T-helper 1 cell treated with Interleukin-12 subunit alpha and Interleukin-12 subunit beta and Interleukin-4 antibody, amounts not matched to agents 30 μg/mL and 1 μg/mL, for 36 hours (primary cell): Measurements from ENCODE around the gene IGLL5.
A peak's percentile ranks its signal among the peaks of the same experiment; 100 is the strongest.
"Not testable (repeated sequence)": the region's sequence is repeated elsewhere in the genome, so short reads cannot be mapped to it uniquely, and the experiment has no call there.

ENCODE experiments used
- H3K27ac Mint-ChIP-seq: one replicate; pipeline ENCODE4 v1.8.0; 2021; ENCODE audit warnings: mild to moderate bottlenecking, mixed read lengths
- H3K27me3 Mint-ChIP-seq: one replicate; pipeline ENCODE4 v1.8.0; 2021; ENCODE audit warnings: low read depth, mixed read lengths
- H3K36me3 Mint-ChIP-seq: one replicate; pipeline ENCODE4 v1.8.0; 2021; ENCODE audit warnings: low read depth, mixed read lengths
- H3K4me1 Mint-ChIP-seq: one replicate; pipeline ENCODE4 v1.8.0; 2021; ENCODE audit warnings: low read depth, mixed read lengths
- H3K4me3 Mint-ChIP-seq: one replicate; pipeline ENCODE4 v1.8.0; 2021; ENCODE audit warnings: mild to moderate bottlenecking, moderate library complexity, mixed read lengths
- H3K9me3 Mint-ChIP-seq: one replicate; pipeline ENCODE4 v1.8.0; 2021; ENCODE audit warnings: mixed read lengths

IGLL5 gene

DNA sequence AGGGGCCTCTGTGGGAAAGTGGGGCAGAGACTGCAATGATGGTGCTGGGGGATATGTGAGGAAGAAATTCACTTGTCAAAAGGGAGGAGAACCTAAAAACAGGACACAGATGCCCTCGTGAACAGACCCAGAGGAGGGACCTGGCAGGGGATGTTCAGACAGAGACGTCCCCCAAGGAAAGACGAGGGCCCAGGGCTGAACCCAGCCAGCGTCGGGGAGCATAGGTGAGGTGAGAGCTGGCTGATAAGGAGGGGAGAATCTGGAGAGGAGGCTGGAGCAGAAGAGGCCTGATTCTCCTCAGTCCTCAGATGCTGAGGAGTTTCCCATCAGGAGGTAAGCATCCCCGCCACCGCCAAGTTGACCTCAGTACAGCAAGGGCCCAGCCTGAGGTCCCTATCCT lies 31.4 kb downstream of the IGLL5 start:
- H3K4me3 Mint-ChIP-seq, result no peak overlapping the region
- no peak overlapping the region for H3K27ac Mint-ChIP-seq
- H3K36me3 Mint-ChIP-seq, result no peaks in the 10 kb centered on the region
- no peaks in the 10 kb centered on the region for H3K4me1 Mint-ChIP-seq
- H3K27me3 Mint-ChIP-seq, result peaks cover 7% of the 10 kb centered on the region
- no peaks in the 10 kb centered on the region for H3K9me3 Mint-ChIP-seq

DNA sequence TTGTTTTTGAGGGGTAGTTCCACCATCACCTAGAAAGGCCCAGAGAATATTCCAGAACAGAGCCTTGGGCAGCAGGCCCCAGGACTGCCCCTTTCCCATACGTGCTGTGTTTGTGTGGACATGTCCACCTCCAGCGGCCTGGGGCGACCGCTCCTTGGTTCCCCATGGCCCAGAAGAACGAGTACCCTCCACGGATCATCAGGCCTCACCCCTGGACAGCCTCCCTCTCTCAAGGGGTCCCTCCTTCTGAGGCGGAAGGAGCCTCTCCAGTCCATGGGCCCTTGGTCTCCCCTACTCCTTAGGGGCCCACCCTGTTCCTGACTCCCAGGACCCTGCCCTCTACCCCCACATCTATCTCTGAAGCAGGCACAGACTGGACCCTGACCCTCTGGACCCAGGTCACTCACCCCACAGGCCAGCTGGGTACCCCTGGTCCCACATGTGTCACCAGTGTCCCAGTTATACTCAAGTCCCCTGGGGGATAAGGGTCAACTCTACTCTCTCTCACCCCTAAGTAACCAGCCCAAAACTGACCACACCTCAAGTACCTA lies 32.6 kb downstream of the IGLL5 start:
- Mint-ChIP-seq H3K9me3 (no peaks in the 10 kb centered on the region), H3K4me3 (no peak overlapping the region), H3K36me3 (no peaks in the 10 kb centered on the region), H3K27me3 (peaks cover 7% of the 10 kb centered on the region), H3K27ac (no peak overlapping the region), H3K4me1 (peaks cover 1% of the 10 kb centered on the region)

DNA sequence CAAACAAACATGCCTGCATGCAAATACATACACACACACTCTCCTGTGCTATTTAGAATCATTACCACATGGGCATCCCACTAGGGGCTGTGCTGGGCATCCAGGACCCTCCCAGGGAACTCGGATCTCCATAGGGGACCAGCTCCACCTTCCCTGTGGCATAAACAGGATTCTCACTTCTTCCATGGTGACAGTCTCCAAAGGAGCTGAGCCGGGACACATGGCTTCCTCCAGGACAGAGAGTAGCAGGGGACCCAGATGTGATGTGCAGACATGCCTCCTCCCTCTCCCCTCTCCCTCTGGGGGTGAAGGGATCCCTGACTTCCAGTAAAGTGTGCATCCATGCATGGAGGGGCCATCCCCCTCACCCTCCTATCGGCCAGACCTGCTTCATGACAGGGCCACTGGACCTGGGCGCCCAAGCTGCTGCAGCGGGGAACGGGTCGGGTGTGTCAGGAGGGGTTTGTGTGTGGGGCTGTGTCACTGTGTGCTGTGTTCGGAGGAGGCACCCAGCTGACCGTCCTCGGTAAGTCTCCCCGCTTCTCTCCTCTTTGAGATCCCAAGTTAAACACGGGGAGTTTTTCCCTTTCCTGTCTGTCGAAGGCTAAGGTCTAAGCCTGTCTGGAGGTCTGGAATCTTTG lies 33.4 kb downstream of the IGLL5 start:
- Mint-ChIP-seq H3K27ac (no peak overlapping the region), H3K4me3 (no peak overlapping the region), H3K27me3 (peaks cover 7% of the 10 kb centered on the region), H3K36me3 (no peaks in the 10 kb centered on the region), H3K9me3 (no peaks in the 10 kb centered on the region), H3K4me1 (peaks cover 1% of the 10 kb centered on the region)

DNA sequence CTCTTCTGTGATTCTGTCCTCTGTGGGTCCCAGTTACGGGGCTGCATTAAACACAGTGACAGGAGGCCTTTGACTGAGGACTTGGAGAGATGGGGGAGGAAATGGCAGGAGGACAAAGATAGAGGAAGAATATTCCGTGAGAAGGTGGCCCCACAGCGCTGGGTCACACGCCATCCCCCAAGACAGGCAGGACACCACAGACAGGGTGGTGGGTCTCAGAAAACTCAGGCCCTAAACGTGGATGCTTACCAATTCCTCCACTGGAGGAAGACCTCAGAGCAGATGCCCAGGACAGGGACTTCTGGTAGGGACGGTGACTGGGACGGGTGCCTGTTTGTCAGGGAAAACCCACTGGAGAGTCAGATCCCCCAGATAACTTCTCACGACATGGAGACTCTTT lies 34.0 kb downstream of the IGLL5 start:
- Mint-ChIP-seq H3K27me3 (peaks cover 5% of the 10 kb centered on the region), H3K4me1 (peaks cover 6% of the 10 kb centered on the region), H3K27ac (no peak overlapping the region), H3K4me3 (no peak overlapping the region), H3K36me3 (no peaks in the 10 kb centered on the region), H3K9me3 (no peaks in the 10 kb centered on the region)

DNA sequence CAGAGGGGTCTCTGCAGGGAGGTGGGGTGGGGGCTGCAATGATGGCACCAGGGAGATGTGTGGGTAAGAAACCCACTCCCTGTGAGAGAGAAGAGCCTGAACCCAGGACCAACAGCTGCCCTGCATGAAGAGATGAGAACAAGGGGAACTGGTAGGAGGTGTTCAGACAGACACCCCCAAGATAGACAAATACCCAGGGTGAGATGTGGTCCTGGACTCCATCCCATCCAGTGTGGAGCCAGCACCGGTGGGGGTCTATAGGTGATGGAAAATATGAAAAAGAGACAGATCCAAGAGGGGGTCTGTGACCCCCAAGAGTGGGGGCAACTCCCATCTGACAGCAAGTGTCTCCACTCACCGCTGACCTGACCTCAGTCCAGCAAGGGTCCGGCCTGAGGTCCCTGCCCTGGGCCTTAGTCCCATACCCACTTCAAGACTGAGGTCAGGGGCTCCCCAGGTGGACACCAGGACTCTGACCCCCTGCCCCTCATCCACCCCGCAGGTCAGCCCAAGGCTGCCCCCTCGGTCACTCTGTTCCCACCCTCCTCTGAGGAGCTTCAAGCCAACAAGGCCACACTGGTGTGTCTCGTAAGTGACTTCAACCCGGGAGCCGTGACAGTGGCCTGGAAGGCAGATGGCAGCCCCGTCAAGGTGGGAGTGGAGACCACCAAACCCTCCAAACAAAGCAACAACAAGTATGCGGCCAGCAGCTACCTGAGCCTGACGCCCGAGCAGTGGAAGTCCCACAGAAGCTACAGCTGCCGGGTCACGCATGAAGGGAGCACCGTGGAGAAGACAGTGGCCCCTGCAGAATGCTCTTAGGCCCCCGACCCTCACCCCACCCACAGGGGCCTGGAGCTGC lies 34.7 kb downstream of the IGLL5 start:
- not testable (repeated sequence) for H3K9me3 Mint-ChIP-seq, H3K36me3 Mint-ChIP-seq, H3K4me3 Mint-ChIP-seq, H3K27me3 Mint-ChIP-seq, H3K27ac Mint-ChIP-seq
- H3K4me1 Mint-ChIP-seq, result peaks cover 12% of the 10 kb centered on the region

DNA sequence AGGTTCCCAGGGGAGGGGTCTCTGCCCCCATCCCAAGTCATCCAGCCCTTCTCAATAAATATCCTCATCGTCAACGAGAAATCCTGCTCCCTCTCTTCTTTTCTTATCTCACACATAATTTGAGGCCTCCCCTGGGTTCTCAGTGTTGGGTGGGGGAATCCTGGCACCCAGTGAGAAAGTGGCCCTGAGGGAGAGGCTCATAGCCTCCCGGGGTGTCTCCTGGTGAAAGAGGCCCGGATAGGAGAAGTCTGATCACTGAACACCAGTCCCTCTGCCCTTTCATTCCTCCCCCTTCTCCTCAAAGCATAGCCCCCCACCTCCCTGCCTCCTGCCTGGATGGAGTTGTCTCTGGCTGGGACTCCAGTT lies 35.3 kb downstream of the IGLL5 start:
- H3K4me1 Mint-ChIP-seq, result peaks cover 14% of the 10 kb centered on the region
- no peak overlapping the region for H3K4me3 Mint-ChIP-seq
- H3K36me3 Mint-ChIP-seq, result no peaks in the 10 kb centered on the region
- H3K9me3 Mint-ChIP-seq, result no peaks in the 10 kb centered on the region
- peaks cover 7% of the 10 kb centered on the region for H3K27me3 Mint-ChIP-seq
- H3K27ac Mint-ChIP-seq, result no peak overlapping the region

DNA sequence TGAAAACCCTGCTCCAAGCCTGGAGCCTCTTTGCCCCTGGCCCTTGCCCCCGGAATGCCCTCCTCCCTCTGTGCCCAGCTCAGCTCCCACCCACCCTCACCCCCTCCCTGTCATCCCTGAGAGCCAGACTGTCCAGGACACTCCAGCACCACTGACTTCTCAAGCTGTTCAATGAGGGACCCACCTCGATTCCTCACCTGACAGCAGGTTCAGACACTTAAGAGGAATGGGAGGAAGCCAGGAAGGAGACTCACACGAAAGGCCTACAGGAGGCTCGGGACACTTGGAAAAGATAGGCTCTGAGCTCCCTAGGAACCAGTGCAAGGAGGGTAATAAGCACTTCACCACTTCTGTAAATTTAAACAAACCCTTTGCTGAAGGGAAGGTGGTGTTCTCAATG lies 35.8 kb downstream of the IGLL5 start:
- Mint-ChIP-seq H3K4me1 (peaks cover 17% of the 10 kb centered on the region), H3K27ac (peak overlapping the region; percentile 29), H3K36me3 (no peaks in the 10 kb centered on the region), H3K4me3 (no peak overlapping the region), H3K27me3 (peaks cover 7% of the 10 kb centered on the region), H3K9me3 (no peaks in the 10 kb centered on the region)

DNA sequence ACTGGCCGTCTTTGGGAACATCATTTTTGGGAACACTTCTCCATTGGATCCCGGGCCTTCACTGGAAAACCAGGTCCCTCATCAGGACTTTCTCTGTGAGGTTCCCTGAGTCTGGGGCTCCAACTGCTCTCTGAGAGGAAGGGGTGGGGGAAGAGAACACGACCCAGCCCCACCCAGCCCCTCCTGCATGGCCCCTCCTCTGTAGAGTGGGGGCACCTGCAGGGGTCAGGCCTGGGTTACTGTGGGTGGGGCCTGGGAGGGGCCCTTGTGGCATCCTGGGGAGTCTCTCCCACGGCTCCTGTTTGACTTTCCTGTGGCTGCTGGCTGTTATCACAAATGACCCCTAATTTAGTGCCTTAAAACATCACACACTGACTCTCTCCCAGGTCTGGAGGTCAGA lies 36.3 kb downstream of the IGLL5 start:
- Mint-ChIP-seq H3K9me3 (no peaks in the 10 kb centered on the region), H3K4me3 (no peak overlapping the region), H3K4me1 (peaks cover 22% of the 10 kb centered on the region), H3K36me3 (no peaks in the 10 kb centered on the region), H3K27ac (no peak overlapping the region), H3K27me3 (peaks cover 7% of the 10 kb centered on the region)

DNA sequence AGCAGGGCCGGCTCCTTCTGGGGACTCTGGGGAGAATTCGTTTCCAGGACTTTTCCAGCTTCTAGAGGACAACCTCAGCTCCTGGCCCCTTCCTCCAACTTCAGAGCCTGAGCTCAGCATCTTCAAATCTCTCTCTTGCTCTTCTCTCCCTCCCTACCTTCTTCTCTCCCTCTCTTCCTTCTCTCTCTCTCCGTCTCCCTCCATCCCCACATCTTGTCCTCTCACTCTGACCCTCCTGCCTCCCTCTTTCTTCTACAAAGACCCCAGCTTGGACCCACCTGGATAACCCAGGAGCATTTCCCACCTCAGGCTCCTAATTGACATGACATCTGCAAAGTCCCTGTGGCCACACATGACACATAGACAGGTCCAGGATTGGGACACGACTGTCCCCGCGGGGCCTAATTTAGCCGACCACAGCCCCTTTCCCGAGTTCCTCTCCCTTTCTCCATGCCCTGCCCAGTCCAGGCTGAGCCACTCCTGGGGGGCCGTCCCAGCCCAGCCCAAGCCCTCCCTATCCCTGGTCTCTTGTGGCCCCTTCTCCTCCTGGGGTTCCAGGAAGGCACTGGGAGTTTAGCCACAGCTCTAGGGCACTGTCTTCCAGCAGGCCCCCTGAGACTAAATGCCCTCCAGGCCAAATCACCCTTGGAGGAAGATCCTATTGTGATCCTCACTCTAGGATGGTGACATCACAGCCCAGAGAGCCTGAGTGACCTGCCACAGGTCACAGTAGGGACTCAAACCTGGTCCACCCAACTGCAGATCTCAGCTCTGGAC lies 36.9 kb downstream of the IGLL5 start:
- Mint-ChIP-seq H3K36me3 (no peaks in the 10 kb centered on the region), H3K9me3 (no peaks in the 10 kb centered on the region), H3K27me3 (peaks cover 7% of the 10 kb centered on the region), H3K4me3 (no peak overlapping the region), H3K27ac (no peak overlapping the region), H3K4me1 (peaks cover 28% of the 10 kb centered on the region)

DNA sequence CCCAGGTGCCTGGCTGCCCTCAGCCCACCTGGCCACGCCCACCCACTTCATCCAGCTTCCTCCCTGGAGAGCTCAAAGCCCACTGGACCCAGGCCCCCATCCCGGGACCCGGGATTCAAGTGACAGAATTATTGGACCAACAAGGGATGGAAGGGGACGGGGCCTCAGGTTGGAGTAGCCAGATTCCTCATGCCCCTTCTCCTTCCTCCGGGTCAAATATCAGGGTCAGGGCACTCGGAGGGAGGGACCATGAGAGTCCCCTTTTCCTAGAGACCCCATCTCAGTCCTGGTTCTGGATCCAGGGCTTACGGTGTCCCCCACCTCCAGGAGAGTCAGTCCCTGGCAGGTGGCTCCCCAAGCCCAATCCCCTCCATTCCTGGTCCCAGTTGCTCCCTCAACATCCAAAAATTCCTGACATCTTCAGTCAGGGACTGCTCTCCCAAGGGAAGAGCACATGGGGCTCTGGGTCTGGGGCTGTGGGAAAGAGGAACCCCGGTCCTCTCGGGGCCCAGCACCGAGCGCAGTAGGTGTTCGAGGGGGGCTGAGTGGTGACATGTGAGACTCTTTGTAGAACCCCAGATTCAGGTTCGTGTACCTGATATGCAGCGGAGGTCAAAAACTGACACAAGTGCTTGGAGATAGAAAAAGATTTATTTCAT lies 37.7 kb downstream of the IGLL5 start:
- no peaks in the 10 kb centered on the region for H3K36me3 Mint-ChIP-seq
- peaks cover 7% of the 10 kb centered on the region for H3K27me3 Mint-ChIP-seq
- no peaks in the 10 kb centered on the region for H3K9me3 Mint-ChIP-seq
- no peak overlapping the region for H3K4me3 Mint-ChIP-seq
- peaks cover 36% of the 10 kb centered on the region for H3K4me1 Mint-ChIP-seq
- H3K27ac Mint-ChIP-seq, result no peak overlapping the region

DNA sequence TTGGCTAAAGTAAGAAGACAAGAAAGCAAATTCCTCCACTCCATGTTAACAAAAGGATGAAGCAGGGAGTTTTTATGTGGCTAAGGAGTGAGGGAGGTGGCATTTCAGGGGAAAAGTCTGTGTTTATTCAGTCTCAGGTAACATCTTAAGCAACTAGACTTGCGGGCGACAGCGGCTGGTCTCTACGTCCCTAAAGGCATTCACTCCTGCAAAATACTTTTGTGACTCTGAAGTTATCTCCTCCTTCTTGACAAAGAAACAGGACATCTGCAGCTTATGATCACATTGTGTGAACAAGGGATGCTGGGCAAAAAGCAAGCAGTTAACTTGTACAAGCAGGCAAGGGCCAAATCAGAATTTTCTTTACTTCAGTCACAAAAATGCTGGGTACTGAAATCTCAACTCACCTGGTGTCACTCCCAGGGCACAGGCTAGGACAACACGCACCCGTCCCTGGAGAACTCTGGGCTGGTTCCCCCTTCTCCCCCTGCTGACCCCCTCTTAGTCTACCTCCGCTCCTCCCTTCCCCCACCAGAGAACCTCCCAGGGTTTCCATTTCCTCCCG lies 38.3 kb downstream of the IGLL5 start:
- Mint-ChIP-seq H3K36me3 (no peaks in the 10 kb centered on the region), H3K4me3 (no peak overlapping the region), H3K4me1 (peaks cover 37% of the 10 kb centered on the region), H3K9me3 (no peaks in the 10 kb centered on the region), H3K27ac (no peak overlapping the region), H3K27me3 (peaks cover 7% of the 10 kb centered on the region)

DNA sequence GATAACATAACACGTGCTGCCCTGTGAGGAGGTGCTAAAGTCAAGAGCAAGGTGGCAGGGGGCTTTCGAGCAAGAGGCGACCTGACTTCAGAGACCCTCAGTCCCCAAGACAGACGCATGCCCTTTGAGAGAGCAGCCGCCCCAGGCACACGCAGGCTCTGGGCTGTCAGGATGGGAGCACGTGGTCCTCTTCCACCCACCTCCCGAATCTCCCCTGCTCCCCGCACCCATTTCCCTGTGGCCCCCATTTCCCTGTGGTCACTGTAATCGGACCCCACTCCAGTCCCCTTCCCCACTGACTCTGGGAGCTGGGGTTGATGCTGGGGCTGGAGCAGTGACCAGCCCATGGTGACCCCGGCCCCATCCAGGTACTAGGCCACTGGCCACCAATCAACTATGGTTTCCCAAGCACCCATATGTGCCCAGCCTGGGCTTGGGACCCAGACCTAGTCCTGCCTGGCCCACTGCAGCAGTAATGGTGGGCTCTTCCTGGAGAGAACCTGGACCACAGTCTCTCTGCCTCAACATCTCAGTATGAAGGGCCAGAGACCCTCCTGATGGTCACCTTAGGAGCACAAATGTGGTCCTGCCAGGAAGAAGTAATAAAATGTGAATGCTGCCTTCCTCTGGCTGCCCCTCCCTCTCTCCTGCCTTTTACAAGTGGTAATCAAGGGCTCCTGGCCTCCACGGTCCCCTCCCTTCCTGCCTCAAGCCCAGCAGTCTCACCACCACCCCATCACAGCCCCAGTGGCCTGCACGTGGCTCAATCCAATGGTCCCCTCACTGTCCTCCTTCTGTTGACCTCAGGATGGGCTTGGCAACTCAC lies 39.0 kb downstream of the IGLL5 start:
- H3K36me3 Mint-ChIP-seq, result no peaks in the 10 kb centered on the region
- peaks cover 41% of the 10 kb centered on the region for H3K4me1 Mint-ChIP-seq
- H3K9me3 Mint-ChIP-seq, result no peaks in the 10 kb centered on the region
- H3K4me3 Mint-ChIP-seq, result no peak overlapping the region
- no peak overlapping the region for H3K27ac Mint-ChIP-seq
- peaks cover 7% of the 10 kb centered on the region for H3K27me3 Mint-ChIP-seq

DNA sequence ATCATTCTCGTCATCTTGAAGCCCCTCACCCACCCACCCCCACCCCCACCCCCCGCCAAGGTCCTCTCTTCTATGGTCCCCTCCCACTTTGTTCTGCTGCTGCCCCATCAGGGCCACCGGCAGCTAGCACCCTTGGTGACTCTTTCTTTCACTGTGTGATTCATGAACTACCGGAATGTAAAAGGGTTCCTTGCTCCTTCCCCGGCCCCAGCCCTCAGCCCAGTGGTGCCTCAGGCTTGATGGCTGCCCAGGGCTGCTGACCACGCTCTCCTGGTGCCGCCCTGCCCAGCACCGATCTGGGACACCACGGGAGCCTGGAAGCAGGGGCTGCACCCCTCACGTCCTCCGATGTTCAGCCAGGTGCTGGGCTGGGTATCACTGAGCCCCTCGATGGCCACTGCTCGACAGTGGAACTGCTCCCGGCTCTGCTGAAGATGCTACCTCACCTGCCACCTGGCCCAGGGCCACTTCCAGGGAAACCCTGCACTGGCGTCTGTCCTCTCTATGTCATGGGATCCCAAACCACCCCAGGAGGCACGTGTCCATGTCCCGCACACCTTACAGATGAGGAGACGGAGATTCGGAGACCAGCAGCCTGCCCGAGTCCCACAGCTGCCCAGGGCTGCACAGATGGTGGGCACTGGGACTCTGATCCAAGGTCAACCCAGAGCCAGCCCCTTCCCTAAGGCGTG lies 39.7 kb downstream of the IGLL5 start:
- Mint-ChIP-seq H3K27me3 (peaks cover 7% of the 10 kb centered on the region), H3K27ac (no peak overlapping the region), H3K4me3 (no peak overlapping the region), H3K9me3 (no peaks in the 10 kb centered on the region), H3K4me1 (peaks cover 41% of the 10 kb centered on the region), H3K36me3 (no peaks in the 10 kb centered on the region)
